Loucy (cell line): Measurements from ENCODE around the gene FMNL2.

Experiments used
- H2AFZ ChIP-seq: fragments of 200-600 bp; sonication (generic); 2 replicates; pipeline ENCODE4 v1.6.0; 2016; ENCODE audit warnings: antibody characterized with exemption, mild to moderate bottlenecking, low read length, moderate library complexity
- H3F3A ChIP-seq: fragments of 200-600 bp; 2 replicates; pipeline ENCODE4 v1.6.0; 2016; ENCODE audit warnings: antibody characterized with exemption, low read depth, mild to moderate bottlenecking
- H3K27me3 ChIP-seq: fragments of 200-600 bp; sonication (generic); 2 replicates; pipeline ENCODE4 v1.6.1; 2014; ENCODE audit warnings: low read length, mild to moderate bottlenecking; ENCODE audit not compliant: insufficient read depth, poor library complexity, severe bottlenecking
- H3K36me3 ChIP-seq: fragments of 200-600 bp; sonication (generic); 2 replicates; pipeline ENCODE4 v1.6.1; 2016; ENCODE audit warnings: low read length; ENCODE audit not compliant: insufficient read depth
- H3K4me1 ChIP-seq: fragments of 200-600 bp; sonication (generic); 2 replicates; pipeline ENCODE4 v1.5.1; 2014; ENCODE audit warnings: low read length, mild to moderate bottlenecking; ENCODE audit not compliant: insufficient read depth, poor library complexity, severe bottlenecking
- H3K4me2 ChIP-seq: fragments of 200-600 bp; sonication (generic); 2 replicates; pipeline ENCODE4 v1.6.0; 2014; ENCODE audit warnings: antibody characterized with exemption, low read length, low read depth, mild to moderate bottlenecking; ENCODE audit not compliant: poor library complexity, severe bottlenecking
- H3K4me3 ChIP-seq: fragments of 200-600 bp; sonication (generic); 2 replicates; pipeline ENCODE4 v1.5.1; 2014; ENCODE audit warnings: low read length, mild to moderate bottlenecking, mixed read lengths; ENCODE audit not compliant: poor library complexity, severe bottlenecking
- H3K79me2 ChIP-seq: fragments of 200-600 bp; sonication (generic); 2 replicates; pipeline ENCODE4 v1.6.1; 2014; ENCODE audit warnings: low read length; ENCODE audit not compliant: insufficient read depth
- H3K9ac ChIP-seq: fragments of 200-600 bp; sonication (generic); 2 replicates; pipeline ENCODE4 v1.6.0; 2014; ENCODE audit warnings: mild to moderate bottlenecking, low read depth, low read length, moderate library complexity; ENCODE audit not compliant: poor library complexity, severe bottlenecking
- H3K9me2 ChIP-seq: fragments of 200-600 bp; sonication (generic); replicated peaks from 2 replicates; pipeline ENCODE4 v1.6.1; 2016; ENCODE audit warnings: low read depth, low read length, mixed read lengths
- H3K9me3 ChIP-seq: fragments of 200-600 bp; sonication (generic); 2 replicates; pipeline ENCODE4 v1.6.1; 2014; ENCODE audit warnings: mild to moderate bottlenecking, antibody characterized with exemption, low read length, low read depth; ENCODE audit not compliant: insufficient read depth
- H4K20me1 ChIP-seq: fragments of 200-600 bp; sonication (generic); 2 replicates; pipeline ENCODE4 v1.6.0; 2014; ENCODE audit warnings: antibody characterized with exemption, low read length, mild to moderate bottlenecking; ENCODE audit not compliant: insufficient read depth, poor library complexity, severe bottlenecking
- EZH2phosphoT487 ChIP-seq: fragments of 200-600 bp; IDR thresholded peaks from 2 replicates; pipeline ENCODE4 v1.6.1; 2018; ENCODE audit warnings: antibody characterized with exemption, mild to moderate bottlenecking, moderate library complexity, borderline replicate concordance
- TF ChIP-seq, protein P1 (sequence below): fragments of 200-600 bp; sonication (generic); conservative IDR thresholded peaks from 2 replicates; pipeline ENCODE4 v1.5.1; 2014; ENCODE audit warnings: mild to moderate bottlenecking, antibody characterized with exemption, low read length

Gene FMNL2

DNA sequence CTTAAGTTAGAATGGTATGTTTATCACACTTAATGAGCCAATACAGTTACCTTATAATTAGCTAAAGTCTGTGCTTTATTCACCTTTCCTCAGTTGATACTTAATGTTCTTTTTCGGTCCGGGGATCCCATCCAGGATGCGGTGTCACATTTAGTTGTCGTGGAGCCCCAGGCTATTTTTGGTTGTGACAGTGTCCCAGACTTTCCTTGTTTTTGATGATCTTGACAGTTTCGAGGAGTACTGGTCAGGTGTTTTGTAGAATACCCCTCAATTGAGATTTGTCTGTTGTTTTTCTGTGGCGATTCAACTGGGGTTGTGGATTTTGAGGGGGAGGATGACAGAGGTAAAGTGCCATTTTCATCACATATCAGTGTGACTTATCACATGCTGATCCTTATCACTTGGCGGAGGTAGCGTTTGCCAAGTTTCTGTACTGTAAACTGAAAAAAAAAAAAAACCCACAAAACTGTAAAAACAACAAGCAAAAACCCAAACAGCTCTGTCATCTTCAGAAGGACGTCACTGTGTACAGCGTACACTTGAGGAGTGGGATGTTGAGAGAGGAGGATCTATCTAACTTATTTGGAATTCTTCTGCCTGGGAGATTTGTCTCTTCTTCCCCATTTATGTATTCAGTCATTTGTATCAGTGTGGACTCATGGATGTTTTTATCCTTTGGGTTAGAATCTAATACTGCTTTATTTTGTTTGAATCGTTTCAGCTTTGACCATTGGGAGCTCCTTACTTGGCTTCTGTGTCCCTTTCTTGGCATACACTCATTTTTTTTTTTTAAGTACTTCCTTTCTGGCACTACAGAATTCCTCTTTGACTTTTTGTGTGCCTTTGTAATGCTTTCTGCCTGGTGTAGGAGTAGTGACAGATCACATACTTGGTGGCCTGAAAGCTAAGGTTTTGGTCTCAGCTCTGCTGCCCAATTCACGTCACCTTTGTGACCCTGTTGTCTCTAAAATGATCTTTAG is 68.1 kb downstream of the FMNL2 start:
- Histone ChIP-seq H3K79me2 (no peaks in the 10 kb centered on the region), H3K4me2 (no peak overlapping the region), H4K20me1 (no peaks in the 10 kb centered on the region)

DNA sequence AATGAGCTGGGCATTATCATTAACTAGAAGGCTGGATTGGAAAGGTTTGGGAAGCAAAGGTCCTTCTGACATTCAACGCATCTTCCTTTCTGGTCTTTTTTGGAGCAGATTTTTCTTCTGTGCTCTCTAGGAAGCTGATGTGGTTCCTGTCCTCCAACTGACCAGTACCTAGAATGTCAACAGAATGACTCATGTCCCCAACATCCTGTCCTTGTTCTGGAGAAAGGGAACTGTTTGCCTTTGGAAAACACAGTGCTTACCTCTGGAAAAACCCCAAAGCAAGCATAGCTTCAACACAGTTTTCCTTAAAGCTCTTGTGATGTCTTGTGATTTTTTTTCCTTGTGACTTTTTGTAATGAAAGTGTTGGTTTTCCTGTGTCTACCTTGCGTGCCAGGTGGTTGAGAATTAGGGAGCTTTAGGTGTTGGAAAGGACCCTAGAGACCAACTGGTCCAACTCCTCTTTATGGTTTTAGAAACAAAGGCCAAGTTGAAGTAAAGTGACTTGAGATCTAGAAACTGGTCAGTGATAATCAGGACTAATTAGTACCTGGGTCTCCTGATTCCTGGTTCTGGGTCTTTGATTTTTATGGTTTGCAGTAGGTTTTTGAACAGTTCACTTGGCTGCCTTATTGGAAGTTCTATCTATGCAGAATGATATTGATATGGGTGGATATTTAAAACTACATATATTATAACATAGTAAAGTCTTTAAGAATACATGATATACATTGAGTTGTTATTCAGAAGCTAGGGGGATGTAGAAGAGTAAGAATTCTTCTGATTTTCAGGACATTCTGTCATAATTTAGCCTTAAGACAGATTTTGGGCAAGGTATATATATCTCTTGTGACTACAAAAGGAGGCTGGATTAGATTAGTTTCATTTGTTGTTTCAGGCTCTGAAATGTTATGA is 70.5 kb downstream of the FMNL2 start:
- Histone ChIP-seq H3K36me3 (no peaks in the 10 kb centered on the region), H3K9me3 (no peaks in the 10 kb centered on the region), H4K20me1 (no peaks in the 10 kb centered on the region), H3K9ac (no peak overlapping the region), H3K27me3 (no peaks in the 10 kb centered on the region), H3K79me2 (no peaks in the 10 kb centered on the region), H3K4me2 (no peak overlapping the region), H3K9me2 (no peaks in the 10 kb centered on the region), H3K4me3 (no peak overlapping the region), H3K4me1 (no peaks in the 10 kb centered on the region), H3F3A (no peaks in the 10 kb centered on the region), H2AFZ (no peak overlapping the region)
- TF ChIP-seq, protein P1, sequence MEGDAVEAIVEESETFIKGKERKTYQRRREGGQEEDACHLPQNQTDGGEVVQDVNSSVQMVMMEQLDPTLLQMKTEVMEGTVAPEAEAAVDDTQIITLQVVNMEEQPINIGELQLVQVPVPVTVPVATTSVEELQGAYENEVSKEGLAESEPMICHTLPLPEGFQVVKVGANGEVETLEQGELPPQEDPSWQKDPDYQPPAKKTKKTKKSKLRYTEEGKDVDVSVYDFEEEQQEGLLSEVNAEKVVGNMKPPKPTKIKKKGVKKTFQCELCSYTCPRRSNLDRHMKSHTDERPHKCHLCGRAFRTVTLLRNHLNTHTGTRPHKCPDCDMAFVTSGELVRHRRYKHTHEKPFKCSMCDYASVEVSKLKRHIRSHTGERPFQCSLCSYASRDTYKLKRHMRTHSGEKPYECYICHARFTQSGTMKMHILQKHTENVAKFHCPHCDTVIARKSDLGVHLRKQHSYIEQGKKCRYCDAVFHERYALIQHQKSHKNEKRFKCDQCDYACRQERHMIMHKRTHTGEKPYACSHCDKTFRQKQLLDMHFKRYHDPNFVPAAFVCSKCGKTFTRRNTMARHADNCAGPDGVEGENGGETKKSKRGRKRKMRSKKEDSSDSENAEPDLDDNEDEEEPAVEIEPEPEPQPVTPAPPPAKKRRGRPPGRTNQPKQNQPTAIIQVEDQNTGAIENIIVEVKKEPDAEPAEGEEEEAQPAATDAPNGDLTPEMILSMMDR = no peak
- TF ChIP-seq EZH2phosphoT487 = no peak

More for the DNA sequence above, 68.1 kb downstream of the FMNL2 start:
- Histone ChIP-seq H3K4me3 (no peak overlapping the region), H3F3A (no peaks in the 10 kb centered on the region), H2AFZ (no peak overlapping the region), H3K9me3 (no peaks in the 10 kb centered on the region), H3K9ac (no peak overlapping the region), H3K4me1 (no peaks in the 10 kb centered on the region), H3K36me3 (no peaks in the 10 kb centered on the region), H3K27me3 (no peaks in the 10 kb centered on the region), H3K9me2 (no peaks in the 10 kb centered on the region)
- no peak for TF ChIP-seq EZH2phosphoT487
- TF ChIP-seq, protein P1 = no peak

DNA sequence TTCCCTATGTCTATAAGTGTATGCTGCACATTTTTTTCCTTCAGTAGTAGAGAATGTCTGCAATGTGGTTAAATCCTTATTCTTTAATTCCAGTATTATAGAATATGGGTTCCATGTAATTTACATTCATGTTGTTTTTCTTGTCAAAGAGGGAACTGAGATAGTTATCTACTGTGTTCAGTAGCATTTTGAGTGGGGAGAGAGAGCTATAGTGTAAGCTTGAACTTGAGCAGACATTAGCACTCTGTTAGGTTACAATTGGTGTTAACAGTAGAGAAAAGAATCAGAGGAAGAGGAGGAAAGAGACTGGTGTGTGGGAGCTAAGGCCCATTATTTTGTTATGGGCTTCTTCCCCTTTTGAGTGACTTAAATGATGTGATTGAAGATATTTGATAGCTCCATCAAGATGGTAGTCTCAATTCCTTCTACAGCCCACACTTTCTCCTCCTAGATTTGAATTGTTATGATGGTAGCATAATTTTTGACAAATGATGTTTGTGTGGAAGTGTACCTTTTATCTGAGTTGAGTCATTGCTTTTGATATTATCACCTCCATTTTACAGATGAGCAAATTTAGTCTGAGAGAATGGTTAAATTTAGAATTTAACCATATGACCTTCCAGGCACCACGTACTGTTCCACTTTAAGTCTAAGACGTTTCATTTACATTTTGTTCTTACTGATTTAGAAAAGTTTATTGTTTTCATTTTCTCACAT is 71.3 kb downstream of the FMNL2 start:
- Histone ChIP-seq H2AFZ (no peak overlapping the region), H3K27me3 (no peaks in the 10 kb centered on the region), H3K4me2 (no peak overlapping the region), H3K79me2 (no peaks in the 10 kb centered on the region), H4K20me1 (no peaks in the 10 kb centered on the region), H3K4me3 (no peak overlapping the region), H3K4me1 (no peaks in the 10 kb centered on the region), H3K9me3 (no peaks in the 10 kb centered on the region), H3K36me3 (no peaks in the 10 kb centered on the region), H3K9ac (no peak overlapping the region), H3F3A (no peaks in the 10 kb centered on the region), H3K9me2 (no peaks in the 10 kb centered on the region)
- TF ChIP-seq EZH2phosphoT487 = no peak
- TF ChIP-seq, protein P1 = no peak
